HG03378 (cell line): ENCODE results near the gene APOBEC3C.
"Not testable (repeated sequence)": the region's sequence is repeated elsewhere in the genome, so short reads cannot be mapped to it uniquely, and the experiment has no call there.

Experiments used
- ATAC-seq: cut with Tn5 transposase; IDR thresholded peaks from one replicate; pipeline ENCODE4 v1.9.1; 2021; ENCODE audit warnings: mild to moderate bottlenecking, moderate library complexity; ENCODE audit not compliant: unreplicated experiment

Gene APOBEC3C

DNA sequence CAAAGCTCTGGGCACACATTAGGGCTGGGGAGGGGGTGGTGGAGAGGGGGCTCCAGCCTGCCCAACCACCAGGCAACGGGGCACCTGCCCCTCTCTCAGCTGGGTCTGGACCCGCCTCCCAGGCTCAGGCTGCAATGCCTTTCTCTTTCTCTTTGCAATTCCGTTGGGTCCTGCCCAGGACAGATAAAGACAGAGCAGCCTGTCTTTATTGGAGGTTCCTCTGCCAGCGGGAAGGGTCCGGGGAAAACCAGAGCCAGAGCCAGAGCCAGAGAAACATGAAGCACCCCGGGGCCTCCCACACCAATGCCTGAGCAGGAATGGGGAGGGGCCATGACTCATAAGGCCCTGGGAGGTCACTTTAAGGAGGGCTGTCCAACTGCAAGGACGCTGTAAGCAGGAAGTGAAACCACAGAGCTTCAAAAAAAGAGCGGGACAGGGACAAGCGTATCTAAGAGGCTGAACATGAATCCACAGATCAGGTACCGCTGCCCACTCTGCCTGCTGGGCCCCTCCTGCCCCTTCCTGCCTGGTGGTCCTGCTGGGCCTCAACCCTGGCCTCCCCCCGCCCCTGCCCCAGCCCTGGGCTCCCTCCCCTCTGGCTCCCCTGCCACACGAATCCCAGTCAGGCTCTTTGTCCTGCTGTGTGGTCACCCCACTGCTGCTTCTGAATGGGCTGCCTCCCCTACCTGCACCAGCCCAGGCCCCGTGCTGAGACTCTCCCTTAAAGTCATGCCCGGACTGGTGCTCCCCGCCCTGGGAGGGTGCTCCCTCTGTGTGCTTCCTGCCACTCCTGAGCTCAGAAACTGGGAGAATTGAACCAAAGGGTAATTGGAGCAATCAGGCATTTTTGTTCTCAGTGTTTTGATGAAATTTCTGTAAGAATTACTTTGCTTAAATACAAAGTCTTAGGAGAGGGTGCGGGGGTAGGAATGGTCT, 31.8 kb upstream of the APOBEC3C start, which contains the start of gene APOBEC3B:
Gene APOBEC3B, plus strand, starts transcription at position 356 of the 936 bp plus-strand sequence. Its CDS starts 107 bp downstream, at position 463.
- peak; percentile 40 for ATAC-seq

DNA sequence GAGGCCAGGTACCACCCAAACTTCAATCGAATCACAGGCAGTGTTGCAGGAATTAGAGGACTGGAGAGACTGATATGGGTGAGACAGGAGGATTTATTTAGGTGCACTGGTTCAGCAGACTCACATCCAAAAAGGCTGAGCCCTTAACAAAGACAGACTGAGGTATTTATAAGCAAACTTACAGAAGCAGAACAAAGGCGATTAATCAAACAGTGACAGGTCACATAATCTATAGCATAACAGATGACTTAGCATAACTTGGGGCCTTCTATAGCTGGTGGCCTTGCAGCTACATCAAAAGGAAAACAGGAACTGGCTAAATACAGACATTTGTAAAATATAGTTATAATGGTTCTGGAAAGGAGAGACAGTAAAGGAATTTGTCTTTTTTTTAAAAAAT, 29.8 kb upstream of the APOBEC3C start:
- ATAC-seq = no peak

DNA sequence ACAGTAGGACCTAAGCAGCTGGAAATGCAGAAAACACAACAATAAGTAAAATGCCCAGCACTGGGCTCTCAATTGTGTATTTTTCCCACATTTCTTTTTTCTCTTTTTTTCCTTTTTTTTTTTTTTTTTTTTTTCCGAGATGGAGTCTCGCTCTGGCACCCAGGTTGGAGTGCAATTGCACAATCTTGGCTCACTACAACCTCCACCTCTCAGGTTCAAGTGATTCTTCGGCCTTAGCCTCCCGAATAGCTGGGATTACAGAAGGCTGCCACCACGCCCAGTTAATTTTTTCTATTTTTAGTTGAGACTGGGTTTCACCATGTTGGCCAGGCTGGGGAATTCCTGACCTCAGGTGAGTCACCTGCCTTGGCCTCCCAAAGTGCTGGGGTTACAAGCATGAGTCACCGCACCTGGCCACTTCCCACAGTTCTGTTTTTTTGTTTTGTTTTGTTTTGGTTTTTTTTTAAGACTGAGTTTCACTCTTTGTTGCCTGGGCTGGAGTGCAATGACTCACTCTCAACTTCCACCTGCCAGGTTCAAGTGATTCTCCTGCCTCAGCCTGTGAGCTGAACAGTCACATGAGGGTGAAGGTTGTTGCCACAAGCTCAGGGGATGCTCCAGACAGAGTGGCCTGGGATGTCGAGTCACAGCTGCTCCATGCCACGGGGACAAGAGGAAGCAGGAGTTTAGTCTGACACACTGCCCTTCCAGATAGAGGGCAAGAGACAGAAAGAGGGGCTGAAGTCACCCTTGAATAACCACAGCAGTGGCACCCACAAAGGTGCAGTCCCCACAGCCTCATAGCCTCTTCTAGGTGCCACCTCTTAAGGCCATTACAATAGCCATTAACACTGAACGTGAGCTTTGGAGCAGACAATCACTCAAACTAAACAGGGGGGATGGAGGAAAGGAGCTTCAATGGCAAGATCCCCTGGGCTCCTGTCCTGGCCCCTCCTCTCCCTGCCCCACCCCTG, 29.0 kb upstream of the APOBEC3C start:
- ATAC-seq = peak; percentile 75

DNA sequence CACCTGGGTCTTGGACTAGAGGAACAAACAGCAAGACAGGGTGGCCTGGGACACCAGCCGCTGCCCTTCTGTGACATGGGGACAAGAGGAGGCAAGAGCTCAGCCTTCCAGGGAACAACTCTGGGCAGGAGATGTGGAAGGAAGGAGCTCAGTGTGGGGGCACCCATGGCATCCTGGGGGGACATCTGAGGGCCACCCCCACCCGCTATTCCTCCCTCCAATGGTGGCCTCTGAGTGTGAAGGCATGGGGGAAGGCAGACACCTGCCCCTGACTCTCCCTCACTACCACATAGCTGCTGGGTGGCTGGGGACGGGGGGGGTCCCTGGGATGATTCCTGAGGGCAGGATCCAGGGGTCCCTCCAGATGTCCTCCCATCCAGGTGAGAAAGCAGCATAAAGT, 27.4 kb upstream of the APOBEC3C start:
- ATAC-seq = no peak

GRCh38 chr22:38987171-38987895, 26.7 kb upstream of the APOBEC3C start:
- no peak for ATAC-seq

GRCh38 chr22:38989466-38989865, 24.6 kb upstream of the APOBEC3C start:
- no peak for ATAC-seq

DNA sequence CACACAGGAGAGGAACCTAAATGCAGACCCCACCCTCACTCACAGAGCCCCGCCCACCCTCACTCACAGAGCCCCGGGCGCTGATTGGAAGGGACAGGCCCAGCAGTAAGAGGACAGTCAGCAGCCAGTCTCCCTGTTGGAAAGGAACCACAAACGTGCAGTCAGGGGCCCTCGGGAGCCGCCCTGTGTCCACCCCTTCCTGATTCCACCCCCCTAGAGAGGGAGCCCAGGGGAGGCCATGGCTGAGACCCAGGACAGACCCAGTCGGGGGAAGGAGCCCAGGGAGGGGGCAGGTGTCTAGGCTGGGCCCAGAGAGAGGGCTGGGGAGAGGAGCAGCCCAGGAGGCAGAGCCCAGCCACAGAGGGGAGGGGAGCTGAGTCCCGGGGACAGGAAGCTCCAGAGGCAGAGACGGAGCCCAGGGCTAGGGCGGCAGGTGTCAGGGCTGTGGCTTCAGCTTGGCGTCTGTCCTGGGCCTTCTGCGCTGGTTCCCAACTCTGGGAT, 21.1 kb upstream of the APOBEC3C start:
- ATAC-seq = not testable (repeated sequence)

- ATAC-seq = no peak
Observed at GRCh38 chr22:38996105-38996504, 18.0 kb upstream of the APOBEC3C start.

DNA sequence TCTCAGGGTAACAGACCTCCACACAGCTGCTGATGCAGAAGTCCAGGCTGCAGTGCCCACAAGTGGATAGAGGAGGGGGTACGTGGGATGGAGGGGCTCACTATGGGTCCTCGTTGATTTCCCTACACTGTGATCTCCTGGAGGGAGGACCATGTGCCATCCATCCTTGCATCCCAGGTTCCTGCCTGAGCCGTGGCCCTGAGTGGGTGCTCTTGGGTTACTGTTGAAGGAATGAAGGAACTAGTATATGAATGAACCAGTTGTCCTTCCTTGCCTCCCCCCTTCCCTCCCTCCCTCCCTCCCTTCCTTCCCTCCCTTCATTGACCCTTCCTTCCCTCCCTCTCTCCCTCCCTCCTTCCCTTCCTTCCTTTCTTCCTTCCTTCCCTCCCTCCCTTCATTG, 16.5 kb upstream of the APOBEC3C start:
- no peak for ATAC-seq

- peak; percentile 65 for ATAC-seq
Observed at GRCh38 chr22:39003165-39003638, 10.9 kb upstream of the APOBEC3C start.

DNA sequence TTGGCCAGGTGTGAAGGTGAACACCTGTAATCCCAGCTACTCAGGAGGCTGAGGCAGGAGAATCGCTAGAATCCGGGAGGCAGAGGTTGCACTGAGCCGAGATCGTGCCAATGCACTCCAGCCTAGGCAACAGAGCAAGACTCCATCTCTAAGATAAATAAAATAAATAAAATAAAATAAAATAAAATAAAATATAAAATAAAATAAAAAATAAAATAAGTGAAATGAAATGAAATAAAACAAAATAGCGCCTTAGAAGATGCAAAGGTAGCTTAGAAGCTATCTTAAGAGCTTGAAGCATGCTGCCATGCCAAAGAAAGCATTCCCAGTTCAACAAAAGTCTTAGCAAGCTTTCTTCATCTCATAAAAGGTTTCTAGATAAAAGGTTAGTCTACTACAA, 6.9 kb upstream of the APOBEC3C start:
- ATAC-seq = no peak

DNA sequence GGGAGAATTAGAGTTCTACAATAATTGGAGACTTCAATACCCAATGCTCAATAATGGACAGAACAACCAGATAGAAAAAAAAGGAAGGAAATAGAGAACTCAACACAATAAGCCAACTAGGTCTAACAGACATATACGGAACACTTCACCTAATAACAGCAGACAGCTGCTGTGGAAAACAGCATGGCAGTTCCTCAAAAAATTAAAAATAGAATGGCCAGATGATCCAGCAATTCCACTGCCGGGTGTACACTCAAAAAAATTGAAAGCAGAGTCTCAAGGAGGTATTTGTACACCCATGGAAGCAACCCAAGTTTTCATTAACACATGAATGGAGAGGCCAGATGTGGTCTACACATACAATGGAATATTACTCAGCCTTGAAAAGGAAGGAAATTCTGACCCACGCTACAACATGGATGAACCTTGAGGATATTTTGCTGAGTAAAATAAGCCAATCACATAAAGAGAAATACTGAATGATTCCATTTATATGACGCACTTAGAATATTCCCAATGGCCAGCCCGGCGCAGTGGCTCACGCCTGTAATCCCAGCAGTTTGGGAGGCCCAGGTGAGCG, 5.7 kb upstream of the APOBEC3C start:
- ATAC-seq = not testable (repeated sequence)

DNA sequence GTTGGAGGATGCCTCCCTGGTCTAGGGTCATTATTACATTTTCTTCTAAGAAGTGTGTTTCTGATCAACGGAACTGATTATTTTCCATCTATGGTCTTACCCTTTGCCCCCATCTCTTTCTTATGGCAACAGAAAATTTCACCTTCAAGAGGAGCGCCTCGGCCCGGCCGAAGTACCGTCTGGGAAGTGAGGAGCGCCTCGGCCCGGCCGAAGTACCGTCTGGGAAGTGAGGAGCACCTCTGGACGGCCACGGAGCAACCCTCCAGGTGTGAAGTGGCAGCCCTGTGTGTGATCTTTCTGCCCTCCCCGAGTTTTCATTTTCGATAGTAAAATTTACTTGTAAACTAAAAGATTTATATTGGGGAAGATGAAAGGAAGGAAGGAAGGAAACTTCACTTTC, 3.1 kb upstream of the APOBEC3C start:
- ATAC-seq = no peak

- ATAC-seq = no peak
Observed at GRCh38 chr22:39012533-39013511, 1.2 kb upstream of the APOBEC3C start.

DNA sequence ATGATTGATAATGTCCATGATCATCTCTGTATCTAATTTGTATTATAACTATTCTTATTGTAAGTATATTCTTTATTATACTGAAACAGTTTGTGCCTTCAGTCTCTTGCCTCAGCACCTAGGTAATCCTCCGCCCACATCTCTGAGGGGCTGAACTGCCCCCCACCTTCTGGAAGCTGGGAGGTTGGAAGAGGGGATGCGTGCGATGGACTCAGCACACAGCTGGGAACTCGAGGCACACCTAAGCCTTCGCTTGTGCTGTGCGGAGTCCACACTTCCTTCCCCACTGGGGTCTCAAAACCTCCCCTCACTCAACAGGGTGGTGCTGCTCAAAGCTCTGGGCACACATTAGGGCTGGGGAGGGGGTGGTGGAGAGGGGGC, 506 bp upstream of the APOBEC3C start:
- ATAC-seq = not testable (repeated sequence)

GRCh38 chr22:39014723-39015121, 665 bp downstream of the APOBEC3C start:
- not testable (repeated sequence) for ATAC-seq

GRCh38 chr22:39016592-39016991, 2.5 kb downstream of the APOBEC3C start:
- ATAC-seq = no peak

DNA sequence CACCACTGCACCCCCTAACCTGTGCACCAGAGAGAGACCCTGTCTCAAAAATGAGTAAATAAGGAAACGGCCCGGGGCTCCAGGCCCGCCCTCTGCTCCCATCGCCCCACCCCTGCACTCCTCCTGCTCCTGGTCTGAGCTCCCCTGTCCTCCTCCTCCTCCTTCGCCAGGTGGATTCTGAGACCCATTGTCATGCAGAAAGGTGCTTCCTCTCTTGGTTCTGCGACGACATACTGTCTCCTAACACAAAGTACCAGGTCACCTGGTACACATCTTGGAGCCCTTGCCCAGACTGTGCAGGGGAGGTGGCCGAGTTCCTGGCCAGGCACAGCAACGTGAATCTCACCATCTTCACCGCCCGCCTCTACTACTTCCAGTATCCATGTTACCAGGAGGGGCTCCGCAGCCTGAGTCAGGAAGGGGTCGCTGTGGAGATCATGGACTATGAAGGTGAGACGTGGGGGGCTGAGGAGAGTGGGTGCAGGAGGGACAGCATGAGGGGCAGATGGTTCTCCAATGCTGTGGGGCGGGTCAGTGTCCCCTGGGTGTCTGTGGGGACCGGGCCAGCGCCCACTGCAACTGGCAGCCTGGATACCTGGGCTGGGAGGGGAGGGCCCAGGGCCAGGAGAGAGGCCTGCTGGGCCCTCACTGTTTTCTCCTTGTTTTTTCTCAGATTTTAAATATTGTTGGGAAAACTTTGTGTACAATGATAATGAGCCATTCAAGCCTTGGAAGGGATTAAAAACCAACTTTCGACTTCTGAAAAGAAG, 3.7 kb downstream of the APOBEC3C start:
- no peak for ATAC-seq
